GM12878 (cell line): ENCODE measurements around the gene RORB. TPM values are rescaled to one million over a fixed set of nuclear protein-coding genes. Genes with fewer than 3 reads are reported as not detected.

Source experiments
- ATAC-seq: fragments of 200-7000 bp; cut with Tn5 transposase; 3 replicates; pipeline ENCODE4 v1.9.1; 2020; ENCODE audit warnings: mild to moderate bottlenecking, moderate library complexity
- BruUV-seq: library from RNA; stranded (reverse); fragments of 400-500 nt; replicated peaks from 2 replicates; lab custom pipeline; 2021; lab: Mats Ljungman, UMichigan
- CTCF ChIA-PET: fragments of 300-600 bp; sonication (Branson Sonifier 250); formaldehyde crosslinking; extraction: SDS; loops from one replicate; lab custom pipeline; 2021; ENCODE audit warnings: inconsistent platforms; lab: Yijun Ruan, JAX
- POLR2A ChIA-PET: fragments of 350-600 bp; formaldehyde crosslinking; extraction: SDS; loops from one replicate; lab custom pipeline; 2021; ENCODE audit warnings: inconsistent platforms; lab: Charles Lee
- RAD21 ChIA-PET: fragments of 300-600 bp; sonication (Branson Sonifier 250); formaldehyde crosslinking; loops from one replicate; lab custom pipeline; 2023; ENCODE audit warnings: antibody characterized with exemption; ENCODE audit not compliant: unreplicated experiment; lab: Charles Lee
- SMC1A ChIA-PET: fragments of 300-600 bp; sonication (Branson Sonifier 250); formaldehyde crosslinking; loops from one replicate; lab custom pipeline; 2023; ENCODE audit not compliant: unreplicated experiment, uncharacterized antibody; lab: Charles Lee
- DNase-seq: peaks from one replicate; pipeline ENCODE4 v3.0.0-alpha.2; 2011; ENCODE audit warnings: low read depth, low spot score
- FAIRE-seq: peaks from 3 replicates; lab custom pipeline; 2011; peaks lifted over from hg19 to GRCh38; lab: Jason Lieb, UNC
- H2AFZ ChIP-seq: 2 replicates; pipeline ENCODE4 v1.6.0; 2011; ENCODE audit warnings: low read depth, low read length, control low read depth; ENCODE audit not compliant: control insufficient read depth
- H3K27ac ChIP-seq: 2 replicates; pipeline ENCODE4 v1.5.1; 2011; ENCODE audit warnings: control low read depth; ENCODE audit not compliant: control insufficient read depth, insufficient read depth
- H3K27me3 ChIP-seq, 2 experiments: replicated peaks in 1 of 2; 2 replicates each; pipeline versions ENCODE4 v1.6.0 to v1.6.1; 2011; ENCODE audit warnings: low read length in 1 of 2; ENCODE audit not compliant: control insufficient read depth in 2 of 2, insufficient read depth in 2 of 2
- H3K36me3 ChIP-seq, 2 experiments: 2 replicates each; pipeline ENCODE4 v1.5.1; 2011; ENCODE audit warnings: low read length in 1 of 2; ENCODE audit not compliant: control insufficient read depth in 2 of 2, insufficient read depth in 2 of 2
- H3K4me1 ChIP-seq: 2 replicates; pipeline ENCODE4 v1.6.1; 2011; ENCODE audit warnings: mild to moderate bottlenecking, low read length, moderate library complexity, mixed read lengths; ENCODE audit not compliant: control insufficient read depth, insufficient read depth
- H3K4me2 ChIP-seq: 2 replicates; pipeline ENCODE4 v1.6.0; 2011; ENCODE audit warnings: control low read depth; ENCODE audit not compliant: control insufficient read depth, insufficient read depth
- H3K4me3 ChIP-seq: fragments of 200-600 bp; sonication (generic); 2 replicates; pipeline ENCODE4 v1.5.1; 2016
- H3K79me2 ChIP-seq: 2 replicates; pipeline ENCODE4 v1.6.0; 2011; ENCODE audit warnings: low read length; ENCODE audit not compliant: control insufficient read depth, insufficient read depth
- H3K9ac ChIP-seq: 2 replicates; pipeline ENCODE4 v1.8.0; 2011; ENCODE audit warnings: low read length, control low read depth, mixed read lengths; ENCODE audit not compliant: control insufficient read depth, insufficient read depth
- H3K9me3 ChIP-seq: replicated peaks from 3 replicates; pipeline ENCODE4 v1.5.1; 2011; ENCODE audit warnings: mild to moderate bottlenecking, low read length; ENCODE audit not compliant: control insufficient read depth, insufficient read depth
- H4K20me1 ChIP-seq: 2 replicates; pipeline ENCODE4 v1.6.0; 2011; ENCODE audit not compliant: control insufficient read depth, insufficient read depth
- BHLHE40 ChIP-seq, 2 experiments: fragments of 450-650 bp in 1 of 2; IDR thresholded peaks; 2 replicates each; pipeline ENCODE4 v1.6.1; 2011 to 2017; ENCODE audit warnings: low read depth in 2 of 2, borderline replicate concordance in 1 of 2, improper control_type of control experiment in 1 of 2, low read length in 1 of 2, mild to moderate bottlenecking in 1 of 2
- BMI1 ChIP-seq: fragments of 450-650 bp; IDR thresholded peaks from 2 replicates; pipeline ENCODE4 v1.6.1; 2016; ENCODE audit warnings: mild to moderate bottlenecking, moderate library complexity, borderline replicate concordance
- DPF2 ChIP-seq: fragments of 450-650 bp; IDR thresholded peaks from 2 replicates; pipeline ENCODE4 v1.6.1; 2017; ENCODE audit warnings: mild to moderate bottlenecking
- EZH2 ChIP-seq: IDR thresholded peaks from 2 replicates; pipeline ENCODE4 v1.6.1; 2012; ENCODE audit warnings: low read depth, mild to moderate bottlenecking, control low read depth, inconsistent platforms, low read length, borderline replicate concordance; ENCODE audit not compliant: control insufficient read depth
- NR2C1 ChIP-seq: fragments of 450-650 bp; IDR thresholded peaks from 2 replicates; pipeline ENCODE4 v1.6.1; 2017; ENCODE audit warnings: antibody characterized with exemption, mild to moderate bottlenecking, moderate library complexity
- RCOR1 ChIP-seq: conservative IDR thresholded peaks from 2 replicates; pipeline ENCODE4 v1.6.1; 2012; ENCODE audit warnings: low read depth, low read length, improper control_type of control experiment
- ZSCAN29 ChIP-seq: fragments of 450-650 bp; IDR thresholded peaks from 2 replicates; pipeline ENCODE4 v1.6.1; 2017; ENCODE audit warnings: mild to moderate bottlenecking, moderate library complexity
- ZZZ3 ChIP-seq: IDR thresholded peaks from 2 replicates; pipeline ENCODE4 v1.6.1; 2011; ENCODE audit warnings: low read depth; ENCODE audit not compliant: control insufficient read depth, insufficient read length
- in situ Hi-C: fragments of 300-500 bp; cut with MboI; formaldehyde crosslinking; loops from 9 replicates; pipeline ENCODE4 v1.14.3; 2018; ENCODE audit warnings: mixed read lengths
- intact Hi-C: fragments of 100-400 bp; cut with micrococcal nuclease; formaldehyde crosslinking; loops from one replicate; pipeline ENCODE4 v1.14.2; 2022; ENCODE audit not compliant: unreplicated experiment
- polyA plus RNA-seq, 11 experiments: library from polyadenylated mRNA; depleted of rRNA in 4 of 11; unstranded in 6 of 11; stranded (reverse) in 5 of 11; fragments of >200 nt; fragmentation: Nextera tagmentation in 4 of 11; fragmentation: Illumina TruSeq in 1 of 11; extraction: Ambion mirVana in 4 of 11; extraction: Trizol in 1 of 11; gene quantifications; 1 replicate in 1 of 11; 2 replicates in 10 of 11; pipeline versions ENCODE4 v1.2.1 to v1.2.3, GENCODE V29; 2011 to 2016; ENCODE audit warnings: inconsistent platforms in 2 of 11, missing spikeins in 2 of 11, low read depth in 1 of 11
- total RNA-seq, 4 experiments: library from RNA; depleted of rRNA in 3 of 4; stranded (reverse); fragments of >200 nt in 3 of 4; fragmentation: Illumina TruSeq in 1 of 4; extraction: Trizol in 1 of 4; gene quantifications; 2 replicates each; pipeline versions ENCODE4 v1.2.1 to v1.2.3, GENCODE V29; 2013 to 2021
- TF ChIP-seq, protein P1 (sequence below): IDR thresholded peaks from 2 replicates; pipeline ENCODE4 v1.6.1; 2012; ENCODE audit warnings: low read length, inconsistent platforms

RORB gene
- total and polyA plus RNA-seq, 10 of the 15 experiments (the other 5 are each of a cell fraction or from before 2014, with no cell fraction given) = under 0.01 to 0.01 TPM; not detected in 8

GRCh38 chr9:74562611-74563010 lies 65.5 kb downstream of the RORB start:
- TF ChIP-seq BMI1 = no peak
- TF ChIP-seq RCOR1 = no peak
- no peak for TF ChIP-seq EZH2
- no peak for TF ChIP-seq ZSCAN29
- TF ChIP-seq DPF2 = no peak
- no peak for TF ChIP-seq ZZZ3
- TF ChIP-seq BHLHE40 (IDR thresholded peaks at IDR 0.05; ENCODE audit: borderline replicate concordance in 1 of 2, low read depth in 2 of 2, low read length in 1 of 2) = no peak
- TF ChIP-seq, protein P1, sequence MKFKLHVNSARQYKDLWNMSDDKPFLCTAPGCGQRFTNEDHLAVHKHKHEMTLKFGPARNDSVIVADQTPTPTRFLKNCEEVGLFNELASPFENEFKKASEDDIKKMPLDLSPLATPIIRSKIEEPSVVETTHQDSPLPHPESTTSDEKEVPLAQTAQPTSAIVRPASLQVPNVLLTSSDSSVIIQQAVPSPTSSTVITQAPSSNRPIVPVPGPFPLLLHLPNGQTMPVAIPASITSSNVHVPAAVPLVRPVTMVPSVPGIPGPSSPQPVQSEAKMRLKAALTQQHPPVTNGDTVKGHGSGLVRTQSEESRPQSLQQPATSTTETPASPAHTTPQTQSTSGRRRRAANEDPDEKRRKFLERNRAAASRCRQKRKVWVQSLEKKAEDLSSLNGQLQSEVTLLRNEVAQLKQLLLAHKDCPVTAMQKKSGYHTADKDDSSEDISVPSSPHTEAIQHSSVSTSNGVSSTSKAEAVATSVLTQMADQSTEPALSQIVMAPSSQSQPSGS = no peak
- no peak for TF ChIP-seq NR2C1
- FAIRE-seq = no peak

More at GRCh38 chr9:74562611-74563010, 65.5 kb downstream of the RORB start:
- intact Hi-C loops = no loop called here
- no peaks in the 10 kb centered on the region for H3K9me3 ChIP-seq
- SMC1A ChIA-PET = no interaction called here
- H3K4me1 ChIP-seq = no peaks in the 10 kb centered on the region
- H2AFZ ChIP-seq = no peak overlapping the region
- RAD21 ChIA-PET = no interaction called here
- H3K4me3 ChIP-seq = no peak overlapping the region
- in situ Hi-C loops = no loop called here
- no peaks in the 10 kb centered on the region for H3K79me2 ChIP-seq
- no peak overlapping the region for H3K4me2 ChIP-seq
- no peaks in the 10 kb centered on the region for H4K20me1 ChIP-seq
- no TSS peak for BruUV-seq
- CTCF ChIA-PET = interaction anchor here (0.8 kb wide), 1 partner anchor 10 kb away, joined by 3 read pairs; no protein-coding TSS in a partner anchor
- no peak for ATAC-seq
- POLR2A ChIA-PET = no interaction called here
- H3K27me3 ChIP-seq = no peaks in the 10 kb centered on the region
- H3K9ac ChIP-seq = no peak overlapping the region
- H3K27ac ChIP-seq = no peak overlapping the region
- no peaks in the 10 kb centered on the region for H3K36me3 ChIP-seq
- no peak for DNase-seq
